ENCODE results near the gene GLYR1. TPM values are rescaled to one million over a fixed set of nuclear protein-coding genes. Genes with fewer than 3 reads are reported as not detected.

GLYR1 gene
- total RNA-seq, 1 donor from 2014 or later, result 53.0 TPM

- Histone ChIP-seq H3K9ac (no peak overlapping the region), H4K20me1 (ENCODE audit: low read depth) (no peaks in the 10 kb centered on the region), H2AFZ (replicated peaks) (peak overlapping the region; percentile 35), H3K79me2 (ENCODE audit: low read depth) (peaks cover 17% of the 10 kb centered on the region), H3K9me3 (ENCODE audit: low read depth) (no peaks in the 10 kb centered on the region), H3F3A (ENCODE audit: low read depth) (peaks cover 24% of the 10 kb centered on the region), H3K27ac (no peak overlapping the region), H3K4me3 (peak overlapping the region; percentile 49), H3K36me3 (no peaks in the 10 kb centered on the region), H3K4me2 (peak overlapping the region; percentile 68), H3K27me3 (no peaks in the 10 kb centered on the region), H3K4me1 (no peaks in the 10 kb centered on the region)
- Mint-ChIP-seq H3K4me1 (peaks cover 26% of the 10 kb centered on the region), H3K36me3 (no peaks in the 10 kb centered on the region), H3K27ac (no peak overlapping the region), H3K9me3 (no peaks in the 10 kb centered on the region), H3K4me3 (peak overlapping the region; percentile 86), H3K27me3 (ENCODE audit: insufficient read depth, low read depth) (peaks cover 5% of the 10 kb centered on the region)
- no peak for DNase-seq (ENCODE audit: low spot score)
- TF ChIP-seq EZH2 (IDR thresholded peaks at IDR 0.05) (no peak), CTCF (IDR thresholded peaks at IDR 0.05) (no peak), EZH2phosphoT487 (IDR thresholded peaks at IDR 0.05) (no peak)
These were observed 77.8 kb downstream of the GLYR1 start for GRCh38 chr16:4769306-4769638.

GRCh38 chr16:4768549-4769305 is 78.4 kb downstream of the GLYR1 start:
- no peaks in the 10 kb centered on the region for H3K36me3 Mint-ChIP-seq
- Histone ChIP-seq H3K27me3 (no peaks in the 10 kb centered on the region), H4K20me1 (ENCODE audit: low read depth) (no peaks in the 10 kb centered on the region), H3K27ac (no peak overlapping the region), H3K9ac (no peak overlapping the region), H3K4me3 (peak overlapping the region; percentile 49), H3K9me3 (ENCODE audit: low read depth) (no peaks in the 10 kb centered on the region), H3F3A (ENCODE audit: low read depth) (peaks cover 21% of the 10 kb centered on the region), H3K4me2 (peak overlapping the region; percentile 77), H3K4me1 (no peaks in the 10 kb centered on the region), H3K79me2 (ENCODE audit: low read depth) (peaks cover 17% of the 10 kb centered on the region), H3K36me3 (no peaks in the 10 kb centered on the region), H2AFZ (replicated peaks) (peak overlapping the region; percentile 68)
- H3K9me3 Mint-ChIP-seq, result no peaks in the 10 kb centered on the region
- DNase-seq (ENCODE audit: low spot score), result peak; percentile 98
- H3K4me1 Mint-ChIP-seq, result peaks cover 22% of the 10 kb centered on the region
- no peak for TF ChIP-seq EZH2phosphoT487 (IDR thresholded peaks at IDR 0.05)
- H3K27me3 Mint-ChIP-seq (ENCODE audit: insufficient read depth, low read depth), result peaks cover 3% of the 10 kb centered on the region
- peak overlapping the region; percentile 90 for H3K27ac Mint-ChIP-seq
- H3K4me3 Mint-ChIP-seq, result peak overlapping the region; percentile 86

GRCh38 chr16:4767872-4768548 is 79.1 kb downstream of the GLYR1 start:
- no peak for DNase-seq (ENCODE audit: low spot score)
- Histone ChIP-seq H3K9me3 (ENCODE audit: low read depth) (no peaks in the 10 kb centered on the region), H3F3A (ENCODE audit: low read depth) (peaks cover 21% of the 10 kb centered on the region), H3K9ac (no peak overlapping the region), H3K4me1 (no peaks in the 10 kb centered on the region), H3K36me3 (no peaks in the 10 kb centered on the region), H4K20me1 (ENCODE audit: low read depth) (no peaks in the 10 kb centered on the region), H2AFZ (replicated peaks) (peak overlapping the region; percentile 68), H3K27ac (no peak overlapping the region), H3K4me3 (peak overlapping the region; percentile 93), H3K4me2 (peak overlapping the region; percentile 89), H3K79me2 (ENCODE audit: low read depth) (peaks cover 17% of the 10 kb centered on the region), H3K27me3 (no peaks in the 10 kb centered on the region)
- Mint-ChIP-seq H3K4me1 (peaks cover 22% of the 10 kb centered on the region), H3K27me3 (ENCODE audit: insufficient read depth, low read depth) (peaks cover 3% of the 10 kb centered on the region), H3K36me3 (no peaks in the 10 kb centered on the region), H3K27ac (peak overlapping the region; percentile 90), H3K9me3 (no peaks in the 10 kb centered on the region), H3K4me3 (peak overlapping the region; percentile 86)
- TF ChIP-seq EZH2phosphoT487 (IDR thresholded peaks at IDR 0.05), result no peak
- TF ChIP-seq EZH2 (IDR thresholded peaks at IDR 0.05), result no peak
- no peak for TF ChIP-seq CTCF (IDR thresholded peaks at IDR 0.05)
